A549 (cell line): ENCODE results near the gene SVOPL. TPM values are rescaled to one million over a fixed set of nuclear protein-coding genes. Genes with fewer than 3 reads are reported as not detected.

Experiments used
- ATAC-seq, 2 experiments: fragments of 200-7000 bp in 1 of 2; fragments of >200 bp in 1 of 2; cut with Nextera tagmentation in 1 of 2; cut with Tn5 transposase in 1 of 2; 3 replicates each; pipeline versions ENCODE4 v1.8.0 to v1.9.1; 2018 to 2020; ENCODE audit warnings: mild to moderate bottlenecking in 1 of 2, moderate library complexity in 1 of 2
- CTCF ChIA-PET: fragments of 300-600 bp; sonication (Branson Sonifier 250); formaldehyde crosslinking; extraction: SDS; loops from one replicate; lab custom pipeline; 2021; ENCODE audit warnings: antibody characterized with exemption, inconsistent platforms; lab: Yijun Ruan, JAX
- POLR2A ChIA-PET: fragments of 350-600 bp; formaldehyde crosslinking; extraction: SDS; loops from one replicate; lab custom pipeline; 2021; ENCODE audit warnings: antibody characterized with exemption, inconsistent platforms; lab: Yijun Ruan, JAX
- DNase-seq, 2 experiments: peaks; one replicate each; pipeline versions ENCODE4 v3.0.0 to v3.0.0-alpha.2; 2011 to 2016; ENCODE audit warnings: low read depth in 1 of 2, low spot score in 1 of 2
- FAIRE-seq: peaks from 2 replicates; lab custom pipeline; 2011; peaks lifted over from hg19 to GRCh38; lab: Jason Lieb, UNC
- H3K27ac ChIP-seq, 2 experiments: fragments of >200 bp; sonication (Bioruptor Twin); formaldehyde crosslinking; 3 replicates each; pipeline ENCODE4 v1.5.1; 2016 to 2017
- H3K4me1 ChIP-seq: fragments of >200 bp; sonication (Bioruptor Twin); formaldehyde crosslinking; 3 replicates; pipeline ENCODE4 v1.6.1; 2016
- H3K4me2 ChIP-seq: fragments of >200 bp; sonication (Bioruptor Twin); formaldehyde crosslinking; 3 replicates; pipeline ENCODE4 v1.6.1; 2016
- H3K4me3 ChIP-seq: fragments of >200 bp; sonication (Bioruptor Twin); formaldehyde crosslinking; 3 replicates; pipeline ENCODE4 v1.5.1; 2016
- H3K9me3 ChIP-seq: fragments of >200 bp; sonication (Bioruptor Twin); formaldehyde crosslinking; 3 replicates; pipeline ENCODE4 v1.6.1; 2016
- ATOH8 ChIP-seq: fragments of 250-450 bp; sonication (Bioruptor Pico); IDR thresholded peaks from 2 replicates; pipeline ENCODE4 v1.5.0; 2020; ENCODE audit warnings: low read depth, mild to moderate bottlenecking, moderate library complexity
- CBX2 ChIP-seq: fragments of 200-600 bp; sonication (generic); IDR thresholded peaks from 2 replicates; pipeline ENCODE4 v1.6.1; 2016; ENCODE audit warnings: low read depth, mild to moderate bottlenecking, borderline replicate concordance
- CBX8 ChIP-seq: fragments of 200-600 bp; sonication (generic); IDR thresholded peaks from 2 replicates; pipeline ENCODE4 v1.6.1; 2016
- CTCF ChIP-seq: fragments of >200 bp; sonication (Bioruptor Twin); formaldehyde crosslinking; IDR thresholded peaks from 3 replicates; pipeline ENCODE4 v1.5.1; 2016
- EHF ChIP-seq: fragments of 250-450 bp; sonication (Bioruptor Pico); IDR thresholded peaks from 2 replicates; pipeline ENCODE4 v1.5.0; 2020; ENCODE audit warnings: mild to moderate bottlenecking
- ELK1 ChIP-seq: fragments of 150-350 bp; IDR thresholded peaks from 2 replicates; pipeline ENCODE4 v1.6.1; 2014; ENCODE audit warnings: low read depth, mild to moderate bottlenecking, low read length
- EP300 ChIP-seq, 2 experiments: fragments of >200 bp; sonication (Bioruptor Twin); formaldehyde crosslinking; IDR thresholded peaks; 2 replicates in 1 of 2; 3 replicates in 1 of 2; pipeline ENCODE4 v1.6.1; 2016 to 2017
- ESRRA ChIP-seq: fragments of 150-350 bp; IDR thresholded peaks from 2 replicates; pipeline ENCODE4 v1.6.1; 2014; ENCODE audit warnings: mild to moderate bottlenecking, low read length, borderline replicate concordance
- FOSL2 ChIP-seq, 2 experiments: fragments of 450-650 bp in 1 of 2; fragments of >200 bp in 1 of 2; sonication (Bioruptor Twin) in 1 of 2; formaldehyde crosslinking; IDR thresholded peaks; 2 replicates each; pipeline versions ENCODE4 v1.5.0 to v1.6.1; 2016 to 2020; ENCODE audit warnings: mild to moderate bottlenecking in 1 of 2, moderate library complexity in 1 of 2
- FOXS1 ChIP-seq: fragments of 250-450 bp; sonication (Bioruptor Pico); IDR thresholded peaks from 2 replicates; pipeline ENCODE4 v1.5.0; 2020; ENCODE audit warnings: mild to moderate bottlenecking, moderate library complexity
- HDAC2 ChIP-seq: fragments of 200-600 bp; sonication (generic); IDR thresholded peaks from 2 replicates; pipeline ENCODE4 v1.6.1; 2016
- HEYL ChIP-seq: fragments of 250-450 bp; sonication (Bioruptor Pico); IDR thresholded peaks from 2 replicates; pipeline ENCODE4 v1.8.0; 2021; ENCODE audit warnings: mild to moderate bottlenecking, moderate library complexity
- HMGXB4 ChIP-seq: fragments of 250-450 bp; sonication (Bioruptor Pico); IDR thresholded peaks from 2 replicates; pipeline ENCODE4 v1.5.0; 2021; ENCODE audit warnings: mild to moderate bottlenecking, moderate library complexity, borderline replicate concordance
- HOXB13 ChIP-seq: fragments of 250-450 bp; sonication (Bioruptor Pico); IDR thresholded peaks from 2 replicates; pipeline ENCODE4 v1.5.0; 2020; ENCODE audit warnings: low read depth, mild to moderate bottlenecking, moderate library complexity
- MAFK ChIP-seq: fragments of 450-650 bp; IDR thresholded peaks from 2 replicates; pipeline ENCODE4 v1.6.1; 2014; ENCODE audit not compliant: partially characterized antibody
- MAZ ChIP-seq: fragments of 150-350 bp; IDR thresholded peaks from 2 replicates; pipeline ENCODE4 v1.6.1; 2014; ENCODE audit warnings: antibody characterized with exemption, low read depth, low read length, borderline replicate concordance
- MYC ChIP-seq: IDR thresholded peaks from 2 replicates; pipeline ENCODE4 v1.6.1; 2012; ENCODE audit warnings: mild to moderate bottlenecking, inconsistent platforms, low read length, improper control_type of control experiment, borderline replicate concordance
- NR3C1 ChIP-seq: fragments of >200 bp; sonication (Bioruptor Twin); formaldehyde crosslinking; IDR thresholded peaks from 3 replicates; pipeline ENCODE4 v1.6.1; 2017
- POLR2A ChIP-seq: IDR thresholded peaks from 2 replicates; pipeline ENCODE4 v1.6.1; 2012; ENCODE audit warnings: mild to moderate bottlenecking, low read length
- RARB ChIP-seq: fragments of 250-450 bp; sonication (Bioruptor Pico); IDR thresholded peaks from 2 replicates; pipeline ENCODE4 v1.8.0; 2021; ENCODE audit warnings: mild to moderate bottlenecking, moderate library complexity
- RNF2 ChIP-seq: fragments of 200-600 bp; sonication (generic); IDR thresholded peaks from 2 replicates; pipeline ENCODE4 v1.6.1; 2016; ENCODE audit warnings: low read depth, mild to moderate bottlenecking, antibody characterized with exemption, moderate library complexity, borderline replicate concordance
- SMC3 ChIP-seq: fragments of >200 bp; sonication (Bioruptor Twin); formaldehyde crosslinking; IDR thresholded peaks from 3 replicates; pipeline ENCODE4 v1.6.1; 2018; ENCODE audit warnings: inconsistent platforms
- SREBF2 ChIP-seq: fragments of 450-650 bp; IDR thresholded peaks from 2 replicates; pipeline ENCODE4 v1.6.1; 2014; ENCODE audit warnings: mild to moderate bottlenecking, moderate library complexity
- TFCP2L1 ChIP-seq: fragments of 250-450 bp; sonication (Bioruptor Pico); IDR thresholded peaks from 2 replicates; pipeline ENCODE4 v1.5.0; 2021; ENCODE audit warnings: mild to moderate bottlenecking
- USF2 ChIP-seq: fragments of 450-650 bp; IDR thresholded peaks from 2 replicates; pipeline ENCODE4 v1.6.1; 2014; ENCODE audit warnings: antibody characterized with exemption
- ZSCAN20 ChIP-seq: fragments of 250-450 bp; sonication (Bioruptor Pico); IDR thresholded peaks from 2 replicates; pipeline ENCODE4 v1.8.0; 2022; ENCODE audit warnings: mild to moderate bottlenecking, moderate library complexity
- WGBS: methylation state at CpG from one replicate; pipeline ENCODE4 v1.1.6; 2017; ENCODE audit errors: missing lambda C conversion rate; 5-methylcytosine and 5-hydroxymethylcytosine counted together
- polyA plus RNA-seq, 4 experiments: library from polyadenylated mRNA; depleted of rRNA in 3 of 4; stranded (reverse); fragments of >200 nt; fragmentation: RNase III in 1 of 4; extraction: RNeasy Plus Mini Kit Qiagen cat#74134 plus additional on column Dnase treatment in 1 of 4; gene quantifications; 2 replicates in 3 of 4; 3 replicates in 1 of 4; pipeline ENCODE4 v1.2.3, GENCODE V29; 2011 to 2017
- TF ChIP-seq, protein P1 (sequence below): IDR thresholded peaks from 2 replicates; pipeline ENCODE4 v1.6.1; 2012; ENCODE audit warnings: low read depth, borderline replicate concordance

SVOPL gene
- polyA plus RNA-seq, 2 of the 4 experiments (the other 2 are of a cell fraction), result 0.21 TPM; not detected in 1

- TF ChIP-seq ESRRA (no peak), MYC (no peak), RNF2 (no peak), FOSL2 (IDR thresholded peaks at IDR 0.05) (no peak), FOSL2 (CRISPR knock-in tag; IDR thresholded peaks at IDR 0.05) (no peak)
Observed at GRCh38 chr7:138627361-138627760, 73.8 kb downstream of the SVOPL start (continued).

- no peak overlapping the region for H3K27ac ChIP-seq
- ChIA-PET POLR2A (no interaction called here), CTCF (interaction anchor here (0.6 kb wide), 1 partner anchor 48 kb away, joined by 4 read pairs; no protein-coding TSS in a partner anchor)
- H3K4me3 ChIP-seq, result no peak overlapping the region
- H3K9me3 ChIP-seq, result no peaks in the 10 kb centered on the region
- ATAC-seq, result no peak
- no peak for DNase-seq
- H3K4me1 ChIP-seq, result no peaks in the 10 kb centered on the region
- no peak overlapping the region for H3K4me2 ChIP-seq
- no peak for TF ChIP-seq HMGXB4 (CRISPR knock-in tag)
- no peak for TF ChIP-seq MAFK
- TF ChIP-seq, protein P1, sequence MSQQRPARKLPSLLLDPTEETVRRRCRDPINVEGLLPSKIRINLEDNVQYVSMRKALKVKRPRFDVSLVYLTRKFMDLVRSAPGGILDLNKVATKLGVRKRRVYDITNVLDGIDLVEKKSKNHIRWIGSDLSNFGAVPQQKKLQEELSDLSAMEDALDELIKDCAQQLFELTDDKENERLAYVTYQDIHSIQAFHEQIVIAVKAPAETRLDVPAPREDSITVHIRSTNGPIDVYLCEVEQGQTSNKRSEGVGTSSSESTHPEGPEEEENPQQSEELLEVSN, result no peak
- no peak for TF ChIP-seq MYC
- TF ChIP-seq RARB (CRISPR knock-in tag), result no peak
- TF ChIP-seq HDAC2, result no peak
- TF ChIP-seq NR3C1, result no peak
- no peak for TF ChIP-seq CBX8
- no peak for TF ChIP-seq ELK1
- TF ChIP-seq SREBF2, result no peak
- FAIRE-seq, result no peak
- 40% methylated on average over 2 of the region's 2 CpGs for WGBS
Observed at GRCh38 chr7:138626846-138627245, 74.3 kb downstream of the SVOPL start.

DNA sequence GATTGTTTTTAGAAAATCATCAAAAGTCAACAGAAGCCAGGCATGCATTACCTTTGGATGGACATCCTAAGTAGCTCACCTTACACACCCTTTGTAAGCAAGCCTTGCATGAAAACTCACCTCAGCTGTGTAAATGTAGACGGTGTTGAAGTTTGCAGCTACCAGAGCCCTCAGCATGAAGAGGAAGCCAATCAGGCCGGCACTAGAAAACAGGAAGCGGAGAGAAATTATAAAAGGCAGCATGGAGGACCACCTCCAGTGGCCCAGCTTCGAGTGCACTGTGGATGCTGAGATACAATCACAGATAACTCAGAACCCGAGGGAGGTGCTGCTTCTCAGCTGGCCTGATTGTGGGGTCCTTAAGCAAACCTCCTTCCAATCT, 75.3 kb downstream of the SVOPL start:
- TF ChIP-seq TFCP2L1 (no peak), POLR2A (no peak), MYC (no peak), ZSCAN20 (no peak), CTCF (no peak), MAZ (no peak), SMC3 (no peak), USF2 (no peak), EP300 (IDR thresholded peaks at IDR 0.05) (no peak), HOXB13 (CRISPR knock-in tag) (no peak), HDAC2 (no peak), EHF (no peak), FOXS1 (CRISPR knock-in tag) (no peak), ATOH8 (CRISPR knock-in tag) (no peak), CBX2 (no peak), HEYL (CRISPR knock-in tag) (no peak)
- Histone ChIP-seq H3K27ac (no peak overlapping the region), H3K4me3 (no peak overlapping the region), H3K9me3 (no peaks in the 10 kb centered on the region), H3K4me2 (no peak overlapping the region), H3K4me1 (no peaks in the 10 kb centered on the region)
- WGBS, result 33% methylated on average over 5 of the region's 5 CpGs
- no peak for DNase-seq
- ChIA-PET CTCF (interaction anchor here (1.0 kb wide), 1 partner anchor 113 kb away, joined by 4 read pairs; no protein-coding TSS in a partner anchor), POLR2A (no interaction called here)
- no peak for FAIRE-seq
- ATAC-seq, result no peak; a peak in 1 of 6 replicates
